DMS79 treated with DMSO at 0.1 percent for 48 hours (cell line): Measurements from ENCODE around the gene UBASH3A.
"Not testable (repeated sequence)": the region's sequence is repeated elsewhere in the genome, so short reads cannot be mapped to it uniquely, and the experiment has no call there.

Experiments
- DNase-seq: peaks from one replicate; lab custom pipeline; 2025; lab: John Stamatoyannopoulos, UW

UBASH3A gene

DNA sequence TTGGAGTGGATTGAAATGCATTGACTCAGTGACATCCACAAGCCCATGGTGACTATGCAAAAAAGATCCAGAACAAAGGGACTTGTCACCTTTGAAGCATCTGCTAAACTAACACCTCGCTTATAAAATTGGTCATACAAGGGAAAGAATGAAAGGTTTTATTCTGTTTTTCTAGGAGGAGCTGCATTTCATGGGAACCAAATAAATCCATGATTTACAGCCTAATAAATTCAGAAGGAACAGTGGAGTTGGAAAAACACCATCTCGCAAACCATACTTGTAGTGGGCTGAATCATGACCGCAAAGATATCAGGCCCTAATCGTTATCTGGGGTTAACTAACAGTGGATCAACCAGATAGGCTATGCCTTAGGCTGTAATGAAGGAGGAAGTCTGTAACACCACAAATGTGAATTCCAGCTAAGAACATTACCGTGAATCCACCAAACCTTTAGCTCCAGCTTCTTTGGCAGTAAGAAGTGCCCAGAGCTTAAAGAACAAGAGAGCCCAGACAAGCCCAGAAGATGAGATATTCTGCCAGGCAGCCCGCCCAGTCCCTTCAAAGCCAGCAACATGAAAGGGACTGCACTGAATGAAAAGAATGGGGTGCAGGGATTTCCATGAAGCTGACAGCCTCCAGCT is 64.9 kb downstream of the UBASH3A start:
- DNase-seq, result no peak

DNA sequence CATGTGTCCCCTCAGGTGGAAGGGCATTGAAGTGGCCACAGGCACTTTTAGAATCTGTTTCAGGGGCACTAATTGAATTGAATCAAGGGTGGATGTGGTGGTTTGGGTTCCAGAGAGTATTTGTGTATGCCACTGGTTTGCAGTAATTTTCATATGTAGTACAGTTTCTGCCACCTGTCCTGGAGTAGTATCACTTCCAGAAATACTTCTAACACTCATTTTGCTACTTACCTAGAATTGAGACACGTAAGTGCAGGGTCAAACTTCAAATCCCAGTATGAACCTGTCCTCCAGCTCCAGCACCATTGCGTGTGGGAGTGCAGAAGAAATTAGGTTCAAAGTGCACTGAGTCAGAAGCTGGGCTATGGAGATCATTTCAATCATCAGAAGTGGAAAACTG is 65.6 kb downstream of the UBASH3A start:
- DNase-seq, result no peak

DNA sequence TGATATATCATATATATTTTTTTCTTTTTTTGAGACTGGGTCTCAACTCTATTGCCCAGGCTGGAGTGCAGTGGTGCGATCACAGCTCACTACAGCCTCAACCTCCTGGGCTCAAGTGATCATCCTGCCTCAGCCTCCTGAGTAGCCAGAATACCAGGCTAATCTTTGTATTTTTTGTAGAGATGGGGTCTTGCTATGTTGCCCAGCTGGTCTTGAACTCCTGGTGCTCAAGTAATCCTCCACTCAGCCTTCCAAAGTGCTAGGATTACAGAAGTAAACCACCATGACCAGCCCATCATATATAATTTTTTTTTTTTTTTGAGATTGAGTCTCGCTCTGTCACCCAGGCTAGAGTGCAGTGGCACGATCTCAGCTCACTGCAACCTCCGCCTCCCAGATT is 66.0 kb downstream of the UBASH3A start:
- not testable (repeated sequence) for DNase-seq

DNA sequence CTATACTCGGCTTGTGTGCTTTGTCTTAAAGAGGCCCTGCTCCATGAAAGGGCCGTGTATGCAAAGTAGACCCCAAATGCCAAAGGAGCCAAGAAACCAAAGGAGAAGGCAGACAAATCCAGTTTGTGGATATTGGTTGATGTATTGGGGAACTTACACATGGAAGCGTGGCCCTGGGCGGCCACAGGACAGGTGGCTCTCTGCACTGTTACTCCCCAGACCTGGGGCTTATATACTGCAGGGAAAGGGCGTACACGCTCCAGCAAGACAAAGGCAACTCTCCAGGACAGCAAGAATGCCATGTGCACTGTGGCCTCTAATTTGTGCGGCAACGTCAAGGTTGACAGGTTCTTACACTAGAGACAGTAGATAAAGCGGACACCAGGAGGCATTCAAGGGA is 67.5 kb downstream of the UBASH3A start:
- DNase-seq, result no peak

DNA sequence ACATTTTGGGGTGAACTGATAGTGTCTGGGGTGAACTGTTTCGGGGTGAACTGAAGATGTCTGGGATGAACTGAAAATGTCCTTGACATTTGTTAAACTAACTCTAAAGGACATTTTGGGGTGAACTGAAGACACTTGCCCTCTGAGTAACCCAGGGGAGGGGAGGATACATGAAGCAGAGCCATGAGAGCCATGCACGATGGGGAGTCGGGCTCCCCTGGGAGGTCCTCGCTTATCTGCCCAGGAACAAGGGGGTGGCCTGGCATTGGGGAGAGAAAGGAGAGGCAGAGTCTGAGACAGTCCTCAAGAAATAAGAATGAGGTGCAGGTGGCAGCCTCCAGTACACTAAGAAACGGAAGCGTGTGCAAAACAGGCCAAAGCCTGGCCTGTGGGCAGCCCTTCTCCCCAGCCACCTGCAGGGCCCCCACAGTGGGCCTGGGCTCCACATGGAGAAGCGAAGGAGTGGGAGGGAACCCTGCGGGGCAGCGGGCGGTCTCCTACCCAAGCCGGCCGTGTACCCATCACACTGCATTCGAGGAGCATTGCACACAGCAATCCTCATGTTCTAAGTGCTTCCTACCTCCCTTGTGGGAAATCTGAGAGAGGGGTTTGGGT is 68.1 kb downstream of the UBASH3A start:
- no peak for DNase-seq

DNA sequence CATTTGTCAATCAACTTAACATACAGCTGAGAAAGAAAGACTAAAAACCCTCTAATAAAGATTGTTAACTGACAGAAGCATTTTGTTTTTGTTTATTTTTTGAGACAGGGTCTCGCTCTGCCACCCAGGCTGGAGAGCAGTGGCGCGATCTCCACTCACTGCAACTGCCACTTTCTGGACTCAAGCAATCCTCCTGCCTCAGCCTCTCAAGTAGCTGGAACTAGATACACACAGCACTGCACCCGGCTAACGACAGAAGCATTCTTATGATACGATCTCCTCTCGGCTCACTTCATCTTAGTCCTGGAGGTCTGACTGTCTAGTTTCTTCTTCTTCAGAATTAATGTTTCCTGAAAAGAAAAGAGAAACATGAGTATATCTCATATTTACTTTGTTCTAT is 68.8 kb downstream of the UBASH3A start:
- peak; percentile 22 for DNase-seq

DNA sequence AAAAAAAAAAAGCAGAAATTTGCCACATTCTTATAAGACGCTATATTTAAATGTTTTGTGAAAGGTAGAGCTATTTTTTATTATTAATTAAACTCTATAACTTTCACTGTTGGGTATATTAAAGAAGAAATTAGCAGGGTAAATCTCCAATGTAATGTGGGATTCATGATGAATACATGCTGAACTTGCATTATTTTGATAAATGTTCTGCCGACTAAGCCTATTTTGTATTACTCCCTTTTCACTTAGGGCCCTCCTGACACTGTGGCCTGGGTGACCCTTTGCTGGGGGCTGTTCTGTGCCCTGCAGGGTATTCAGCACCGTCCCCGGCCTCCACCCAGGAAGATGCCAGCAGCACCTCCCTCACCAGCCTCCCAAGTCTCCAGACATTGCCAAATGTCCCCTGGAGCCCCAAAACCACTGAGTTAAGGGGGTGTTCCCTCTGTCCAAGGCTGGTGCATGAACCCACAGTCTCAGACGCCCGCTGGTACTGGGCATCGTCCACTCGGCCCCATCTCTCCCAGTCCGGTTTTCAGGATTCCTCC is 69.9 kb downstream of the UBASH3A start:
- no peak for DNase-seq

DNA sequence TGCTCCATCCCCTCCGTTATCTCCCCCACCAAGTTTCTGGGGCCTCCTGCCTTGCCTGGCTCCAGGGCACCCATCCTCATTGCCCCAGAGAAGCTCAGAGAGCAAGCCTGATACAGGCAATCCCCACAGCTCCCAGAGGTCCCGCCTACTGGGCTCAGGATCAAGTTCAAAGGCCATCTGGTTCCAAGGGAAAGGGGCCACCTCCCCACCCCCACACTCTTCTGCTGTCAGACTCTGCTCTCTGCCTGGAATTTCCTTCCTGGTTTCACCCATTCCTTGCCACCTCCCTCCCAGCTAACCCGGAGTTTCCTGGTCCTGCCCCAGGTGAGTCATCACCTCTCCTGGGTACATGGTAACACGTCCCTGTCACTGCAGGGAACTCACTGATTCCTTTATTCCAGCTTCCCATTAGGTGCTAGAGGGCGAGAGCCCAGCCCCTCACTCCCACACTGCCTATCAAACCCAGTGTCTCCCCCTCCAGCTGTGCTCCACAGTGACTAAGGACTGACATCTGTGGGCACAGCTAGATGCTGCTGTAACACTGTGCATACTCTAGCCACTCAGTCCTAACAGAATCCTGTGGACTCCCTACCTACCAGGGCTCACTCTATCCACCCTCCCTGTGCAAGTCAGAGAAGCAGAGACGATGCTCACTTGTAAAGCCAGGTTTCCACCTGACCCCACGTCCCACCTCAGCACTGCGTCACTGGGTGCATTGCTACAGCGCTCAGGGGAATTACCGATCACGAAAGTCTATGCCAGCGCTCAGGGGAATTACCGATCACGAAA is 70.5 kb downstream of the UBASH3A start:
- DNase-seq, result no peak

DNA sequence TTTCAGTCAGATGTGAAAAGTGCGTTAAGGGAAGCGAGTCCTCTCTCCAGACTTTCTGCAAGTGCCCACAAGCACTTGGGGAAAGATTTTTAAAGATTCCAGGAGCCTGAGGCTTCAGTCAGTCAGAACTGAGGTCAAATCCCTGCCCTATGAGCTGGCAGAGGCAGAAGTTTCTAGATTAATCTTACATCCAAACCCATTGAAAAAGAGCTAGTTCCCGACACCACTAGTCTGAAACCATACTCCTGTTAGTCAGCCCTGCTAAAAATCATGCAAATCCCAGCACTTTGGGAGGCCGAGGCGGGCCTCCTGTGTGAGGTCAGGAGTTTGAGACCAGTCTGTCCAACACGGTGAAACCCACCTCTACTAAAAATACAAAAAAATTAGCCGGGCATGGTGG is 71.3 kb downstream of the UBASH3A start:
- no peak for DNase-seq

DNA sequence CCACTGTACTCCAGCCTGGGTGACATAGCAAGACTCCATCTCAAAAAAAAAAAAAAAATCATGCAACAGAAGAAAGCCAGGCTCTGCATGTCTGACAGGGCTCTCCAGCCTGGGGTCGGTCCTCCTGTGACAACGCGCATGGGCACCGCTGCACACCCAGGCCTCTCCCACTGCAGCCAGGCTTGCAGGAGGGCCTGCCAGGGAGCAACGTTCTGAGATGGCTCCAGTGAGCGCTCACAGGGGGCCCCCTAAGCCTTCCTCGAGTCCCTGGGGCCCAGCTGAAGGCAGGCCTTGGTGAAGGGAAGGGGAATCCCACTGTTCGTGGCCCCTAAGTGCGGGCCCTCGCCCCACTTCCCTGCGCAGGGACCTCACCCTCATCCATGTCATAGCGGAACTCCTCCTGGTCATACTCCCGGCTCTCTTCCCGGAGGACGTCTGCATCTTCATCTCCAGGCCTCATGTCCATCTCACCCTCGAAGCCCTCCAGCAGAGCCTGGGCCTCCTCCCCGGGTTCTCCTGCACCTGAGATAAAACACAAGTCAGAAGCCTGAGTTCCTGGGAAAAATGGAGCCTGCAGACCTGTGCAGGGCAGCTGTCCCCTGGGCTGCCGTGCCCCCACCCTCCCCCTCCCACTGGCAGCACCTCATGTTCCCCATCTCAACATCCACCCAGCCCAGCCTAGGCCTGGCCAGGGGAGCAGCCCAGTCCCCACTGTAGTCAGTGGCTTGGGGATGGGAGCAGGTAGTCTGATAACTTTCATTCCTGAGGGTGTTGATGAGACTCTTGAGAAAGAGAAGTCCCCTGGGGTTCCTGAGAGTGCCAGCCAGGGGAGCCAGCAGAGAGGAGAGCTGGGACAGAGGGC is 72.1 kb downstream of the UBASH3A start:
- no peak for DNase-seq

DNA sequence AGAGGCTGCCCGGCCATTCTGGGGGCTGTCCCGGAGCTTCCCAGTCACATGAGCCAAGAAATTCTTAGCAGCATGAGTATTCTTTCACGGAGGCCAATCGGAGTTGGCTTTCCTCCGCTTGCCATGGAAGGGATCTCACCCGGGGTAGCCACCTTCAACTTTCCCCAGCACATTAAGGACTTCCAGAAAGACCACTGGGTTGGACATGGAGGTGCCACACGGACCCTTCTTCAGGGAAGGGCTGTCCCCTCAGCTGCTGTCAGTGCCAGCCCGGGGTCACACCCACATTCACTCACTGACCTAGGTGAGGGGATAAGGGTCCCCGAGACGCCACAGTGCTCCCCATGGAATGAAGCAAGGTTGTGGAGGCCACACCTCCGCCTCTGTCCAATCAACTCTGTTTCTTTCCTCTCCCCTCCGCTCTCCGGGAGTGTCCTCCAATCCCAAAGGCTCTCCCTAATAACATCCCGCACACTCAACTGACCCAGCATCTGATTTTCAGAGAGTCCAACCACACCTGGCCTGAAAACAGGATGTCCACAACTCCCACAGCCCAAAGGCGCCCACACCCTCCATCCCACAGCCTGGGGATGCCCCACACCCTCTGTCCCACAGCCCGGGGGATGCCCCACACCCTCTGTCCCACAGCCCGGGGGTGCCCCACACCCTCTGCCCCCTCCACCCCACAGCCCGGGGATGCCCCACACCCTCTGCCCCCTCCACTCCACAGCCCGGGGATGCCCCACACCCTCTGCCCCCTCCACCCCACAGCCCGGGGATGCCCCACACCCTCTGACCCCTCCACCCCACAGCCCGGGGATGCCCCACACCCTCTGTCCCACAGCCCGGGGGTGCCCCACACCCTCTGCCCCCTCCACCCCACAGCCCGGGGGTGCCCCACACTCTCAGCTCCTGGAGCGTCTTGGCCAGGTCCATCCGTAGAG is 73.0 kb downstream of the UBASH3A start:
- no peak for DNase-seq

DNA sequence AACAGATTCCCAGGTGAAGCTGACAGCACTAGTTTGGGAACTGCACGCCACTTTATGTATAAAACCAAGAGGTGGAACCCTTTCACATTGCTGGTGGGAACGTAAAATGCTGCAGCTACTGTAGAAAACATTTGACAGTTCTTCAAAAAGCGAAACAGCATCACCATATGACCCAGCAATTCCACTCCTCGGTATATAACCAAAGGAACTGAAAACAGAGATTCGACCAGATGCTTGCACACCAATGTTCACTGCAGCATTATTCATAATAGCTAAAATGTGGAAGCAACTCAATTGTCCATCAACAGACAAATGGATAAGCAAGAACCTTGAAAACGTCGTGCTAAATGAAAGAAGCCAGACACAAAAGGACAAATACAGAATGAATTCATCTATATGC is 74.8 kb downstream of the UBASH3A start:
- DNase-seq, result no peak

DNA sequence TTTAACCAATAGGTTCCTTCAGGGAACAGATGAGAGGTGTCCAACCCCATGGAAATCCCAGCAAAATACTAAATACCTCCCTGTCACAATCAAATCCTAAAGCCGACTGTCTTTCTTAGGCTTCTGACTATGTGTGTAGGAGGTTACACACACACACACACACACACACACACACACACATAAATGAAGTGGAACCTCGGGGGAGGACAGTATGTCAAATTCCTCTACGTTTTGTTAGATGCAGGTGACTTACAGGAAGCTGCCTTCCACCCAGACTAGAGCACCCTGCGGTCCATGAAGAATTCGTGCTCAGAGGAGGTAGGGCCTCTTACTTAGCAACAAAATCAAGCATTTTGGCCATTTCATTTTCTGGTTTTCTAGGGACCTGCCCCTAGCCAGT is 75.9 kb downstream of the UBASH3A start:
- no peak for DNase-seq

DNA sequence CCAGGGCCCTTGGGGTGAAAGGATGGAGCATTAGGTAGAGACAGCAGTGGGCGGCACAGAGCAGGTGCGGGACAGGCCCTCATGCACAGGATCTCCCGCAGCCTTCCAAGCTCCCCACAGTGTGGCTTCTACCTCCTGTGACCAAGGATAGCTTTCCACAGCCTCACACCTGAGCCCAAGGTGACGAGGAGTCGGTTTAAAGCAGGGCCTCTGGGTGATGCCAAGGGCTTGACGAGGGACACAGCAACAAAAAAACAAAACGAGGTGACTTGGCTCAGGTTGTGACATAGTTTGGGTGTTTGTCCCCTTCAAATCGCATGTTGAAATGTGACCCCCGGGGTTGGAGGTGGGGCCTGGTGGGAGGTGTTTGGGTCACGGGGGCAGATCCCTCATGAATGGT is 77.0 kb downstream of the UBASH3A start:
- no peak for DNase-seq

DNA sequence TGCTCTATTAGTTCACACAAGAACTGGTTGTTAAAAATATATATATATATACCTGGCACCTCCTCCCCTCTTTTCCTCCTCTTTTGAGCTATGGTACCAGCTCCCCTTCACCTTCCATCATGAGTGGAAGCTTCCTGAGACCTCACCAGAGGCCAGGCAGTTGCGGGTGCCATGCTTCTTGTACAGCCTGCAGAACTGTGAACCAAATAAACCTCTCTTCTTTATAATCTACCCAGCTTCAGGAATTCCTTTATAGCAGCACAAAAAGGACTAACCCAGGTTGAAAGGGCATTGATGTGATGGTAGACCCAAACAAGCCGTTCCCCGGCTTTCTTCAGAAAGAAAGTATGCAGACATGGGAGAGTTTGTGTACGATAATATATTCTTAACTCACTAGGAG is 77.5 kb downstream of the UBASH3A start:
- no peak for DNase-seq

DNA sequence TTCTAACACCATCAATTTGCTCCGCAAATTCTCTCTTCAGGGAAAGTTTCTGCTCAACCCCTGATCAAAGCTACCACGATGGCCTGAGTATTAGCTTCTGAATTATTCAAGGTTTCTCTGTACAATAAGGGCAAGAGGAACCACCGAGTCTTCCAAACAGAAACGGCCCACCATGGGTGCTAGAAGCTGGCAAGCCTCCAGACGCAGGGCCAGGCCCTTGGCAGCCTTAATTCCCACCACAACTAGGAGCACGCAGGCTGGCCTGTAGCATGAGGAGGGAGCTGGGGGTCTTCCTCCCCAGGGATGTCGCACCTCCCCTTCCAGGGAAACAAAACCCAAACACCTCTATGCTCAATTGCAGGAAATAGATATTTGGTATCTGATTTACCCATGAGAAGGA is 81.3 kb downstream of the UBASH3A start:
- DNase-seq, result no peak

DNA sequence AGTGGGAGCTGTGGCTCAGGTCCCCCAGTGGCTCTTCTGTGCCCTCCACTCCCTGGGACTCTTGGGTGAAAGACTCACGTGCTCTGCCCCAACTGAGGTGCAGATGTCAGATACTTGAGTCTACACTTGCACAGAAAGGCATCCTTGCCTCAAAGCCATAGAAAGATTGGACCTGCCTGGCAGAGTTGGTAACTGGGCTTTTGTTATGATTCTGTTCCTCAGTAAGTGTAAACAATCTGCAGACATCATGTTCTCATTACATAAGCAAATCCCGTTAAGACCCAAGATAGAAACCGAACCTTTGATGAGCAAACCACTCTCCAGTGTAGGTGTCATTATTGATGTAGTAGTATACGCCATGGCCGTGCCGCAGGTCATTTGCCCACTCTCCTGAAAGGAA is 82.4 kb downstream of the UBASH3A start:
- no peak for DNase-seq

DNA sequence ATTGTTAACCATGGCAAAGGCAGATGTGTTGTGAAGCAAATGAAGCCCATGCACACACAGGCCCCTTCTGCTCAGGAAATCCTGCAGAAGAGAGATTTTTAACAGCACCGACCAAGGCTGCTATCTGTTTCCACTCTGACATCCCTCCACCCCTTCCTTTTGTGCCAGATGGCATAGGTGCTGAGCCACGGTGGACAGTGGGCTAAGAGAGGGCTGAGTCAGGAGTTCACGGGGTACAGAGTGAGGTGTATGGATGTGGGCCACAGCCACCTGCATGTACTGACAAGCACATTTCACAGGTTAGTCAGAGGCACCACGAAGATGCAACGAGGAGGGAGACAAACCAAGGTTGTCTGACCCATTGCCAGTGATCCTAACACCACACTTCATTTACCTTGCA is 82.8 kb downstream of the UBASH3A start:
- DNase-seq, result no peak

DNA sequence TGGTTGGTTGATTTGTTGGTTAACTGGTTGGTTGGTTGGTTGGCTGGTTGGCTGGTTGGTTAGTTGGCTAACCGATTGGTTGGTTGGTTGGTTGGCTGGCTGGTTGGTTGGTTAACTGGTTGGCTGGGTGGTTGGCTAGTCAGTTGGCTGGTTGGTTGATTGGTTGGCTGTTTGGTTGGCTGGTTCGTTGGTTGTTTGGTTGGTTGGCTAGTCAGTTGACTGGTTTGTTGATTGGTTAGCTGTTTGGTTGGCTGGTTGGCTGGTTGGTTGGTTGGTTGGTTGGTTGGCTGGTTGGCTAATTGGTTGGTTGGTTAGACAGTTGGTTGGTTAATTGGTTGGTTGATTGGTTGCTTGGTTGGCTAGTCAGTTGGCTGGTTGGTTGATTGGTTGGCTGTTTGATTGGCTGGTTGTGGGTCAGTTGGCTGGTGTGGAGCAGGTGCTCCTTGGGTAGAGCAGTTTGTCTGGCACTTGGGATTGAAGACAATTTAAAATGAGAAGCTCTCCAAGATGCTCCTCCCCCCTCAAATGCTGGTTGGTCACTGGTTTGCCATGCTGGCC is 85.4 kb downstream of the UBASH3A start:
- no peak for DNase-seq

DNA sequence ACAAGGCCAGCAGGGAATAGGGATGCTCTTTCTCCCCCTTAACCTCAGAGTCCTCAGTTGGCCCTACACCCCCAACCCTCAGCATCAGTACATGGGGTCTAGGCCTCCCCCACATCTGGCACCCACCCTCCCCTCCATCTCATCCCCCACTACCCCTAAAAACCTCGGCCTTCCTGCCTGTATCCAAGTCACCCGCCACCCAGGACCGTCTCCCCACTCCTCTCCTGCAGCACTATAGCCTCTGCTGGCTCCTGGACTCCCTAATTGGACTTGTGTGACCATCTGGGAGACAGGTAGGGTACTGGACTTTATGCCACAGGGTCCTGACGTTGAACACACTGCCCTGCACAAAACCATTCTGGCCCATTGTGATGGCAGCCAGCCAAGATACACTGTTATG is 86.3 kb downstream of the UBASH3A start:
- no peak for DNase-seq

DNA sequence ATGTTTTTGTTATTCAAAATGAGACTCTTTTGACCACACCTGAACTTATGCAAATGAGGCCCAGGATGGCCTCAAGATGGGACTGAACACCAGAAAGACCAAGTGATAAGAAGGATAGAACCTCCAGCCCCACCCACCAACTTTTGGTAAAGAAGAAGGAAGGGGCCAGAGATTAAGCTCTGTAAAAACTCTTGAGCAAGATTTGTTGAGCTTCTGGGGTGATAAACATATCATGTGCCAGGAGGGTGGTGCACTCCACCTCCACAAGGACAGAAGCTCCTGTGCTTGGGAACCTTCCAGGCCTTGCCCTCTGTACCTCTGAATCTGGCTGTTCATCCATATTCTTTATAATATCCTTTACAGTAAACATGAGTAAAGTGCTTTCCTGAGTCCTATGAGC is 87.0 kb downstream of the UBASH3A start:
- no peak for DNase-seq
